Measurements from ENCODE around the gene UFL1.

The UFL1 gene

GRCh38 chr6:96582021-96582420 is 60.4 kb downstream of the UFL1 start:
- CTCF ChIA-PET, result no interaction called here
- POLR2A ChIA-PET, result no interaction called here
- H3K4me3 ChIP-seq (ENCODE audit: low read depth, low read length), result no peak overlapping the region
- DNase-seq (ENCODE audit: low read depth, low spot score), result no peak
- no peak for TF ChIP-seq CTCF (IDR thresholded peaks at IDR 0.05; ENCODE audit: insufficient read depth, low read length, missing control alignments)

- no peak for TF ChIP-seq CTCF (IDR thresholded peaks at IDR 0.05; ENCODE audit: insufficient read depth, low read length, missing control alignments)
- no peak for DNase-seq (ENCODE audit: low read depth, low spot score)
- H3K4me3 ChIP-seq (ENCODE audit: low read depth, low read length), result no peak overlapping the region
- CTCF ChIA-PET, result no interaction called here
- POLR2A ChIA-PET, result no interaction called here
These were observed 60.8 kb downstream of the UFL1 start for GRCh38 chr6:96582436-96582835.

DNA sequence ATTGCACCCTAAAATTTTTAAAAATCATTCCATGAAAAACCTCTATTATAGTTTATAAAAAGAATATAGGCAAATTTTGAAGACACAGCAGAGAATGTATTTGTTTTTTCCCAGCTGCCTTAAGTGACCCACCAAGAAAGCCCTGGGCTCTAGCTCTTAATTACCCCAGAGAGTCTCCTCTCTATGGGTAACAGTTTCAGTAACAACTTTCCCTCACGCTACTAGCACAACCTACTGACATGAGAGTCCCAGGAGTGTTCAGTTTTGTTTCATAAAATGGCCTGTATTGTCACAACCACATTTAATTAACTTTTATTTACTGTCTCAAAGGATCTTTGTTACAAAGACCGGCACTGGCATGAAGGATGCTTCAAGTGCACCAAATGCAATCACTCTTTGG is 82.8 kb downstream of the UFL1 start:
- H3K4me3 ChIP-seq (ENCODE audit: low read depth, low read length), result no peak overlapping the region
- TF ChIP-seq CTCF (IDR thresholded peaks at IDR 0.05; ENCODE audit: insufficient read depth, low read length, missing control alignments), result no peak
- ChIA-PET POLR2A (no interaction called here), CTCF (interaction anchor here (1.1 kb wide), 1 partner anchor 294 kb away, joined by 3 read pairs; no protein-coding TSS in a partner anchor)
- no peak for DNase-seq (ENCODE audit: low read depth, low spot score)
